Glomerular endothelial cell (primary cell): Measurements from ENCODE around the gene CHN2. TPM values are rescaled to one million over a fixed set of nuclear protein-coding genes. Genes with fewer than 3 reads are reported as not detected.

Experiments
- DNase-seq: peaks from one replicate; pipeline ENCODE4 v3.0.0-alpha.2; 2011; ENCODE audit warnings: low read depth, low spot score; ENCODE audit errors: extremely low read depth
- total RNA-seq: library from RNA; depleted of rRNA; stranded (reverse); fragments of >200 nt; gene quantifications from 2 replicates; pipeline ENCODE4 v1.2.3, GENCODE V29; 2015

CHN2 gene
- total RNA-seq, 1 donor from 2014 or later, result 6.9 TPM

- DNase-seq, result no peak
These were observed 223.5 kb downstream of the CHN2 start for GRCh38 chr7:29418056-29418455.

GRCh38 chr7:29418651-29419050 is 224.1 kb downstream of the CHN2 start:
- DNase-seq, result no peak

GRCh38 chr7:29420011-29420410 is 225.4 kb downstream of the CHN2 start:
- no peak for DNase-seq

- DNase-seq, result no peak
These were observed 226.7 kb downstream of the CHN2 start for GRCh38 chr7:29421010-29421956.

GRCh38 chr7:29422829-29423228 is 228.3 kb downstream of the CHN2 start:
- DNase-seq, result no peak

GRCh38 chr7:29424295-29424983 is 229.9 kb downstream of the CHN2 start:
- DNase-seq, result no peak

- no peak for DNase-seq
These were observed 230.4 kb downstream of the CHN2 start for GRCh38 chr7:29424984-29425309.

- DNase-seq, result no peak
These were observed 232.0 kb downstream of the CHN2 start for GRCh38 chr7:29426587-29426986.

- DNase-seq, result no peak
These were observed 234.8 kb downstream of the CHN2 start for GRCh38 chr7:29429401-29429800.

GRCh38 chr7:29430279-29430949 is 235.8 kb downstream of the CHN2 start:
- no peak for DNase-seq

- no peak for DNase-seq
These were observed 237.1 kb downstream of the CHN2 start for GRCh38 chr7:29431686-29432085.

GRCh38 chr7:29432721-29433120 is 238.1 kb downstream of the CHN2 start:
- no peak for DNase-seq

- no peak for DNase-seq
These were observed 239.8 kb downstream of the CHN2 start for GRCh38 chr7:29434380-29434768.

- no peak for DNase-seq
These were observed 240.6 kb downstream of the CHN2 start for GRCh38 chr7:29435167-29435566.

GRCh38 chr7:29435902-29436301 is 241.3 kb downstream of the CHN2 start:
- no peak for DNase-seq

- no peak for DNase-seq
These were observed 247.6 kb downstream of the CHN2 start for GRCh38 chr7:29442146-29442545.

- DNase-seq, result no peak
These were observed 249.0 kb downstream of the CHN2 start for GRCh38 chr7:29443552-29443951.

- DNase-seq, result no peak
These were observed 249.7 kb downstream of the CHN2 start for GRCh38 chr7:29444267-29444666.

GRCh38 chr7:29445736-29446135 is 251.2 kb downstream of the CHN2 start:
- DNase-seq, result no peak

GRCh38 chr7:29447828-29448227 is 253.3 kb downstream of the CHN2 start:
- no peak for DNase-seq

- no peak for DNase-seq
These were observed 255.1 kb downstream of the CHN2 start for GRCh38 chr7:29449569-29450260.
